MG63 (cell line): ENCODE measurements around the gene TP53TG3B. TPM values are rescaled to one million over a fixed set of nuclear protein-coding genes. Genes with fewer than 3 reads are reported as not detected.
"Not testable (repeated sequence)": the region's sequence is repeated elsewhere in the genome, so short reads cannot be mapped to it uniquely, and the experiment has no call there.

Experiments used
- DNase-seq: peaks from one replicate; pipeline ENCODE4 v3.0.0-alpha.2; 2020
- H3K27me3 ChIP-seq: fragments of 250-450 bp; sonication (Bioruptor Pico); 2 replicates; pipeline ENCODE4 v1.5.1; 2020; ENCODE audit warnings: mild to moderate bottlenecking, moderate library complexity
- H3K36me3 ChIP-seq: fragments of 250-450 bp; sonication (Bioruptor Pico); 2 replicates; pipeline ENCODE4 v1.5.1; 2020; ENCODE audit warnings: mild to moderate bottlenecking, moderate library complexity
- H3K4me3 ChIP-seq: fragments of 250-450 bp; sonication (Bioruptor Pico); 2 replicates; pipeline ENCODE4 v1.5.1; 2020; ENCODE audit warnings: mild to moderate bottlenecking, moderate library complexity
- H3K9me3 ChIP-seq: fragments of 250-450 bp; sonication (Bioruptor Pico); 2 replicates; pipeline ENCODE4 v1.5.1; 2020; ENCODE audit warnings: mild to moderate bottlenecking, moderate library complexity
- total RNA-seq: library from RNA; depleted of rRNA; stranded (reverse); fragments of >200 nt; shearing (Covaris generic); gene quantifications from 2 replicates; pipeline ENCODE4 v1.2.3, GENCODE V29; 2014; ENCODE audit warnings: low replicate concordance; rRNA removed

Gene TP53TG3B
- total RNA-seq, result 0.22 and 1.4 TPM in 2 replicates

- H3K36me3 ChIP-seq, H3K27me3 ChIP-seq, DNase-seq, H3K4me3 ChIP-seq, H3K9me3 ChIP-seq: not testable (repeated sequence)
Measured at GRCh38 chr16:33360541-33360940, at the start of gene TP53TG3B. Gene TP53TG3B, plus strand, starts transcription at chr16:33360841. Its CDS starts 68 bp downstream, at chr16:33360909.

GRCh38 chr16:33336226-33337012 is 24.2 kb upstream of the TP53TG3B start:
- H3K27me3 ChIP-seq, DNase-seq, H3K4me3 ChIP-seq, H3K36me3 ChIP-seq, H3K9me3 ChIP-seq: not testable (repeated sequence)

- H3K36me3 ChIP-seq, H3K27me3 ChIP-seq, H3K9me3 ChIP-seq, DNase-seq, H3K4me3 ChIP-seq: not testable (repeated sequence)
Measured at GRCh38 chr16:33337627-33338542, 22.8 kb upstream of the TP53TG3B start.

GRCh38 chr16:33338543-33338951 is 22.1 kb upstream of the TP53TG3B start:
- H3K9me3 ChIP-seq, H3K4me3 ChIP-seq, H3K27me3 ChIP-seq, DNase-seq, H3K36me3 ChIP-seq: not testable (repeated sequence)

- H3K36me3 ChIP-seq, H3K9me3 ChIP-seq, H3K4me3 ChIP-seq, H3K27me3 ChIP-seq, DNase-seq: not testable (repeated sequence)
Measured at GRCh38 chr16:33339093-33340061, 21.3 kb upstream of the TP53TG3B start.

Other genes starting within 250 kb of the TP53TG3B start
- gene TP53TG3C, start 166.6 kb upstream of the TP53TG3B start, total RNA-seq, result 1.1 TPM in 1 of 2 replicates, not detected in the other
- not detected in 2 replicates for gene TP53TG3E, start 56.5 kb upstream of the TP53TG3B start, total RNA-seq
- gene TP53TG3F, start 98.8 kb downstream of the TP53TG3B start, total RNA-seq, result not detected in 2 replicates